ENCODE measurements around the gene RPTOR.
A peak's percentile ranks its signal among the peaks of the same experiment; 100 is the strongest.

The RPTOR gene

GRCh38 chr17:80512233-80512632 is 32.4 kb upstream of the RPTOR start:
- DNase-seq, result peak; percentile 36
- in situ Hi-C loops (cut with HindIII; ENCODE audit: low pct_ligation_motif_present, low pct_unique_long_range_greater_than_20kb, low sequenced_read_pairs), result no loop called here

- in situ Hi-C loops (cut with HindIII; ENCODE audit: low pct_ligation_motif_present, low pct_unique_long_range_greater_than_20kb, low sequenced_read_pairs), result no loop called here
- DNase-seq, result no peak
Measured at GRCh38 chr17:80513201-80513600, 31.4 kb upstream of the RPTOR start.

GRCh38 chr17:80513892-80514291 is 30.7 kb upstream of the RPTOR start:
- in situ Hi-C loops (cut with HindIII; ENCODE audit: low pct_ligation_motif_present, low pct_unique_long_range_greater_than_20kb, low sequenced_read_pairs), result no loop called here
- DNase-seq, result no peak

GRCh38 chr17:80516171-80516932 is 28.3 kb upstream of the RPTOR start:
- in situ Hi-C loops (cut with HindIII; ENCODE audit: low pct_ligation_motif_present, low pct_unique_long_range_greater_than_20kb, low sequenced_read_pairs), result no loop called here
- DNase-seq, result no peak

- no peak for DNase-seq
- in situ Hi-C loops (cut with HindIII; ENCODE audit: low pct_ligation_motif_present, low pct_unique_long_range_greater_than_20kb, low sequenced_read_pairs), result no loop called here
Measured at GRCh38 chr17:80517641-80518040, 27.0 kb upstream of the RPTOR start.

- no peak for DNase-seq
Measured at GRCh38 chr17:80518392-80518791, 26.2 kb upstream of the RPTOR start.

GRCh38 chr17:80519091-80519781 is 25.4 kb upstream of the RPTOR start:
- in situ Hi-C loops (cut with HindIII; ENCODE audit: low pct_ligation_motif_present, low pct_unique_long_range_greater_than_20kb, low sequenced_read_pairs), result no loop called here
- DNase-seq, result no peak

More at GRCh38 chr17:80518392-80518791, 26.2 kb upstream of the RPTOR start:
- in situ Hi-C loops (cut with HindIII; ENCODE audit: low pct_ligation_motif_present, low pct_unique_long_range_greater_than_20kb, low sequenced_read_pairs), result no loop called here

GRCh38 chr17:80520810-80521455 is 23.7 kb upstream of the RPTOR start:
- no peak for DNase-seq
- in situ Hi-C loops (cut with HindIII; ENCODE audit: low pct_ligation_motif_present, low pct_unique_long_range_greater_than_20kb, low sequenced_read_pairs), result no loop called here

- no peak for DNase-seq
- in situ Hi-C loops (cut with HindIII; ENCODE audit: low pct_ligation_motif_present, low pct_unique_long_range_greater_than_20kb, low sequenced_read_pairs), result no loop called here
Measured at GRCh38 chr17:80523054-80523744, 21.4 kb upstream of the RPTOR start.

GRCh38 chr17:80523956-80524712 is 20.5 kb upstream of the RPTOR start:
- in situ Hi-C loops (cut with HindIII; ENCODE audit: low pct_ligation_motif_present, low pct_unique_long_range_greater_than_20kb, low sequenced_read_pairs), result no loop called here

GRCh38 chr17:80526116-80526910 is 18.3 kb upstream of the RPTOR start:
- DNase-seq, result no peak

More at GRCh38 chr17:80523956-80524712, 20.5 kb upstream of the RPTOR start:
- no peak for DNase-seq

GRCh38 chr17:80527016-80527645 is 17.5 kb upstream of the RPTOR start:
- DNase-seq, result no peak
- in situ Hi-C loops (cut with HindIII; ENCODE audit: low pct_ligation_motif_present, low pct_unique_long_range_greater_than_20kb, low sequenced_read_pairs), result no loop called here

More at GRCh38 chr17:80526116-80526910, 18.3 kb upstream of the RPTOR start:
- in situ Hi-C loops (cut with HindIII; ENCODE audit: low pct_ligation_motif_present, low pct_unique_long_range_greater_than_20kb, low sequenced_read_pairs), result no loop called here

- in situ Hi-C loops (cut with HindIII; ENCODE audit: low pct_ligation_motif_present, low pct_unique_long_range_greater_than_20kb, low sequenced_read_pairs), result no loop called here
- no peak for DNase-seq
Measured at GRCh38 chr17:80528536-80528935, 16.1 kb upstream of the RPTOR start.

GRCh38 chr17:80529104-80529903 is 15.3 kb upstream of the RPTOR start:
- in situ Hi-C loops (cut with HindIII; ENCODE audit: low pct_ligation_motif_present, low pct_unique_long_range_greater_than_20kb, low sequenced_read_pairs), result no loop called here

GRCh38 chr17:80529904-80530292 is 14.7 kb upstream of the RPTOR start:
- no peak for DNase-seq
- in situ Hi-C loops (cut with HindIII; ENCODE audit: low pct_ligation_motif_present, low pct_unique_long_range_greater_than_20kb, low sequenced_read_pairs), result no loop called here

More at GRCh38 chr17:80529104-80529903, 15.3 kb upstream of the RPTOR start:
- DNase-seq, result no peak

- in situ Hi-C loops (cut with HindIII; ENCODE audit: low pct_ligation_motif_present, low pct_unique_long_range_greater_than_20kb, low sequenced_read_pairs), result no loop called here
- DNase-seq, result no peak
Measured at GRCh38 chr17:80531400-80531799, 13.2 kb upstream of the RPTOR start.

Measured in ACHN (cell line).